GM04504 (cell line): Measurements from ENCODE around the gene SLC16A4.
A peak's percentile ranks its signal among the peaks of the same experiment; 100 is the strongest.

Source experiments
- DNase-seq: peaks from one replicate; pipeline ENCODE4 v3.0.0-alpha.2; 2012; ENCODE audit warnings: low read depth

SLC16A4 gene

DNA sequence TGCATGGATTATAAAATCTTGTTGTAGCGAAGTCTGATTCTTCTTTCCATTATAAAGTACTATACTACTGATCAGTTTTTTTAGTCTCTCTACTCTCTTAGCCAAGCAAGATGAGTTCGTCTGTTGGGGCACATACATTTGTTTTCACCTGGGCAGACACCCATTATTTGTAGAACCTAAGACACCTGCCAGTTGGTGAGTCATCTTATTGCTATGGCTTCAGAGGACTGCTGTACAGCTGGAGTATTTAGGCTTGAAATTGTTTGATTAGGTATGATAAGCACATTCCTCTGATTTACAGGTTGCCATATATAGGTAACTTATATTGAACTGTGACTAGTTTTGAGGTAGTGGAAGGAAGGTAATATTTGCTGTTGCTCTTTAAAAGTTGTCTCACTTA lies 34.4 kb downstream of the SLC16A4 start:
- DNase-seq, result no peak

DNA sequence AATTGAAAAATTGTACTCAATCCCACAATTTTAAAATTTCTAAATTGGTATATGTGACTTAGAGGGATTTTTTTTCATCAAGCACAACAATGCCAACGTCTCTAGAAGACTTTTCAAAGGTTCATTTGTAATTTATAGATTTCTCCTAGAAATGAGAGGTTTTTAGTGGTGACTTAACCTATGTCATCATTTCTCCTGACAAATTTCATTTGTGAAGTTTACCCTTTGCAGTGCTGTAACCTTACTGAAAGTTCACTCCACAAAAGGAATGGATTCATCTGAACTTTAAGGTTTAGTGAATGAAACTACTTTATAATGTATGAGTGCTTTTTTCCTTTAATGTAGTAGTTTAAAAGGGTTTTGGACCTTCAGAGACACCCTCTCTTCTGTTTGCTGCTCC lies 35.5 kb downstream of the SLC16A4 start:
- no peak for DNase-seq

DNA sequence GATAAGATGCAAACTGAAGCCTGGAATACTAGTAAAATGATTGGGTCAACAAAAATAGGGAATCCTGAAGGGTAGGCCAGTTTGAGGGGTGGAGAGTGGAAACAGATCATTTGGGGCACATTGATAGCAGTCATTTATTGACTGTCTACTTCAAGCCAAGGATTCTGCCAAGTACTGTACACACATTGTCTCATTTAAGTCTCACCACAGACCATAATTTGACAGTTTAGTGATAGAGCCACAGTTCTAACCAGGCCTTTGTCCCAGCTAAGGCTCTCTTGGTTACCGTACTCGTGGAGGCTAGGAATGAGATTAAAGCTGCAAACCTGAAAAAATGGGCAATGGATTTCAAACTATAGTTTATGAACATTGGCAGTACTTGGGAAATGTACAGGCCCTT lies 40.5 kb downstream of the SLC16A4 start:
- no peak for DNase-seq

DNA sequence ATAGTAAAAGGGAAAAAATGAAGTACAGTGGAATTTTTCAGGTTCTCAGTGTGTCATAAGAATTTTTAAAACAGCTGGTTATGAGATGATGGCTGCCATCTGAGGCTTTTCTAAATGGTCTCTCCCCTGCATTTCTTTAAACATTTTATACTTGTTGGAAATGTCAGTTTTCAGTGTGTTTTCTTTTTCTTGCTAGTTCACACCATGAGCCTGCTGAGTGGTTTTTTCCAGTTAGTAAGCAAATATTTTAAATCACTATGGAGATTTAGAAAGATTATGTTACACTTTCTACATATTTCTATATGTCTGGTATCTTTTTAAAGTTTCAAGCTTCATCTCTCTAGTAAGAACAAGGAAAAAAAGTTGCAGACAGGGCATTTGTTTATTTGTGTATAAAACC lies 42.1 kb downstream of the SLC16A4 start:
- DNase-seq, result no peak

DNA sequence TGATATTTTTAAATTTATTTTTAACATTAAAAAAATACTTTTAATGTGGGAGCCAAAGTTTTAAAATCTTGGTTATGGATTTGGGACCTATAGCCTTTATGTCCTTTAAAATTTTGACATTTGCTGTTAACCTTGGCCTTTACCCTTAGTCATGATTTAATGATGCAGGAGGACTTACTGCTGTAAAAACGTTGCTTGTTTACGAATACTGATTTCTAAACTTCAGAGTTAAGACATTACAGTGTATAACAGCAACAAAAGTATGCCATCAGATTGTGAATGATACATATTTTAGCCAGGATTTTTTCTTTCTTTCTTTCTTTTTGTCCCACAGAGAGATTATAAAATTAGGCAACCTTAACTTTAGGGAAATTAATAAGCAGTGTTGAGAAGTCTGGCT lies 42.8 kb downstream of the SLC16A4 start:
- no peak for DNase-seq

DNA sequence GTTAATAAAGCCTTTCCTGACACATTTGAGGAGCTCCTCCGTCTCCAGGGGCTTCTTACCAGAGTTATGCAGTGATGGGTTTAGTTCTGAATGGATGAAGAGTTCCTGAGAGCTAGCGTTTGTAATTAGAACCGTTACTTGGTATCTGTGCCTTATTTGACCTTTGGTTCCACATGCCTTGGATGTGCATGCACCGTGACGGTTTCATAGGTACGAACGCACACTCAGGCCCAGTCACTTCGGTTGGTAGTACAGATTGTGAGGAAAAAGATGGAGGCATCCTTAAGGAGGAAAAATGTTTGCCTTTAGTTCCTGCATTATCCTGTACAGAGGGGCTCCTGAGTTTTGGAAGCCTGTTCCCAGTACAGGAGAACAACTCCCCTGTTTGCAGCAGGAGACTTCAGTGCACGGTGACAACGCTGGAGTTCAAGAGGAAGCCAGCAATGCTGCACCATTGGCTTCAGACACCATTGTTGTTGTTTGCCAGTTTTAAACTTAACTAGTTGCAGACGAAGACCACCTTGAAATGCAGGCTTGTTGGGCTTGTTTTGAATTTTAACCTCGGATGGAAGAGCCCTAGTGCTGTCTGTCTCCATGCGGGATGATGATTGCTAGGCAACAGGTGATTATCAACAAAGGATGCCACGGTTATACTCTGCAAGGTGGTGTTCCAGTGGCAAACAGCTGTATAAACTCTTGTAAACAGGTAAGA lies 43.5 kb downstream of the SLC16A4 start:
- DNase-seq, result no peak

DNA sequence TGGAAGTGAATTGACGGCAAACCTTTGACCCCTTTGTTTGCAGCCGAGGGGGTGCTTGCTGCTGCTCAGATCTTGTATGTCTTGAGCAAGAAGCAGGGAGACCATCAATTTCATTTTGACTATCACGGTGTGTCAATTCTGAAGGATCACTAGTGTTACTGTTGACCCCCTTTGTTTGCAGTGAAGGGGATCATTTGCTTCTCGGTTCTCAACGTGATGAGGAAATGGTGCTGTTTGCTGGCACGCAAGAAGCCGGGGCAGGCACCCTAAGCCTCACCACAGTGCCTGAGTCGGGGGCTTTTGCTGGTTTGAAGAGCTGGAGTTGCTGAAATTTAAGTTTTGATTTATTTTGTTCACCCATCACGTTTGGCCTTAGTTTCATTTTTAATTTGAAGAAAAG lies 44.1 kb downstream of the SLC16A4 start:
- DNase-seq, result no peak

DNA sequence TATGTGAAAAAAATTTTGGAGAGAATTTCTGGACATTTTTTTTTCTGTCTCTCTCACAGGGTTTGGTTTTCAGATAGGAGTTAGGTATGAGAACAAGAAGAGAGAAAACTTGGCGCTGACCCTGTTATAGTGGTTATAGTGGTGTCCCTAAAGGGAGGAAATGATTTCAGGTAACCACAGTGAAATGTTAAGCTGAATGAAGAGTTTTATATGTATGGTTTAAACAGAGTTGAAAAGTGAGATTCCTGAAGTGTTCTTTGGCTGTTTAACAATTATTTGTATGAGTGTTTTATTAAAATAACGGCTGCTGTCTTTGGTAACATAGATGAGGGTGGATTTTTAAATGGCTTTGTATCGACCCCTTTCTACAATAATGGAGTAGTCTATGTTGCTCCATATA lies 45.3 kb downstream of the SLC16A4 start:
- no peak for DNase-seq

DNA sequence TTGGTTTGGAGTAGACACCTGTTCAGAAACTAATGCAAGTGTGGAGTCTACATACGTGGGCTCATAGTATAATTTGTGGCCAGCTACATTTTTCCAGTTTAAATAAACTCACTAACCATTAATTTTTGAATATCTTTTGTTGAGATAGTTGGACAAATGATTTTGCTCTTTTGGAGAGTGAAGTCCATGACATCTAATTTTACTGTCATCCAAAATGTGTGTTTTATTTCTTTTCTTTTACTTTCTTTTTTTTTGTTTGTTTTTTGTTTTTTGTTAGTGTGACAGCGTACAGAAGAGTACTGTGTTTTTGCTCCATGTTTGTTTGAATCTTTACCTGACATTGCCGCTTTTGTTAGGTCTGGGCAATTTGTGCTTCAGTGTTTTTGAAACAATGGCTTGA lies 46.7 kb downstream of the SLC16A4 start:
- DNase-seq, result no peak

DNA sequence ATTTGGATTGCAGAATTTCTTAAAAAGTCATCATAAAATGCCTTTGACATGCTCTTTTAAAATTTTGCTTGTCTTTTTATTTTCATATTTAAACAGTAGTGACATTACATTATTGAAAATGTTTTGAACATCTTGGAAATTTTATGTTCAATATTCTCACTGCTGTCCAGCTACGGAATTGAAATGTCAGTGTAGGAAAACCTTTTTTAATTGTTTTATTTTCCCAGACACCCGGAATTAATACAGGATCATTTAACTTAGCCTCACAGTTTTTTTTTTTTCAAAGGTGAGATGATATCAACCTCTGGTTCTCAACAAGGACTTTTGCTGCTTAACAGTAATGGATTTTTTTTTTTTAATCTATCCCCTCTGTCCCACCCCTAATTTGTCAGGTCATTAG lies 47.6 kb downstream of the SLC16A4 start:
- DNase-seq, result no peak

DNA sequence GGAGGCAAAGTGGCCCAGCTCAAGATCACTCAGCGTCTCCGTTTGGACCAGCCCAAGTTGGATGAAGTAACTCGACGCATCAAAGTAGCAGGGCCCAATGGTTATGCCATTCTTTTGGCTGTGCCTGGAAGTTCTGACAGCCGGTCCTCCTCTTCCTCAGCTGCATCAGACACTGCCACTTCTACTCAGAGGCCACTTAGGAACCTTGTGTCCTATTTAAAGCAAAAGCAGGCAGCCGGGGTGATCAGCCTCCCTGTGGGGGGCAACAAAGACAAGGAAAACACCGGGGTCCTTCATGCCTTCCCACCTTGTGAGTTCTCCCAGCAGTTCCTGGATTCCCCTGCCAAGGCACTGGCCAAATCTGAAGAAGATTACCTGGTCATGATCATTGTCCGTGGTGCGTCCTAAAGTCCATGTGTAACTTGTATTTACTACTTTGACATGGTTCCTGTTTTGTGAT lies 48.9 kb downstream of the SLC16A4 start:
- DNase-seq, result no peak

DNA sequence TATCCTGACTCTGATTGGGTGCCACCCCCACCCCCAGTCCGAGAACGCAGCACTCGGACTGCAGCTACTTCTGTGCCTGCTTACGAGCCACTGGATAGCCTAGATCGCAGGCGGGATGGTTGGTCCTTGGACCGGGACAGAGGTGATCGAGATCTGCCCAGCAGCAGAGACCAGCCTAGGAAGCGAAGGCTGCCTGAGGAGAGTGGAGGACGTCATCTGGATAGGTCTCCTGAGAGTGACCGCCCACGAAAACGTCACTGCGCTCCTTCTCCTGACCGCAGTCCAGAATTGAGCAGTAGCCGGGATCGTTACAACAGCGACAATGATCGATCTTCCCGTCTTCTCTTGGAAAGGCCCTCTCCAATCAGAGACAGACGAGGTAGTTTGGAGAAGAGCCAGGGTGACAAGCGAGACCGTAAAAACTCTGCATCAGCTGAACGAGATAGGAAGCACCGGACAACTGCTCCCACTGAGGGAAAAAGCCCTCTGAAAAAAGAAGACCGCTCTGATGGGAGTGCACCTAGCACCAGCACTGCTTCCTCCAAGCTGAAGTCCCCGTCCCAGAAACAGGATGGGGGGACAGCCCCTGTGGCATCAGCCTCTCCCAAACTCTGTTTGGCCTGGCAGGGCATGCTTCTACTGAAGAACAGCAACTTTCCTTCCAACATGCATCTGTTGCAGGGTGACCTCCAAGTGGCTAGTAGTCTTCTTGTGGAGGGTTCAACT lies 49.5 kb downstream of the SLC16A4 start:
- no peak for DNase-seq

DNA sequence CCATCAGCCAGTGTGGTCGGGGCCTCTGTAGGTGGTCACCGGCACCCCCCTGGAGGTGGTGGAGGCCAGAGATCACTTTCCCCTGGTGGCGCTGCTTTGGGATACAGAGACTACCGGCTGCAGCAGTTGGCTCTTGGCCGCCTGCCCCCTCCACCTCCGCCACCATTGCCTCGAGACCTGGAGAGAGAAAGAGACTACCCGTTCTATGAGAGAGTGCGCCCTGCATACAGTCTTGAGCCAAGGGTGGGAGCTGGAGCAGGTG lies 50.7 kb downstream of the SLC16A4 start:
- DNase-seq, result no peak

DNA sequence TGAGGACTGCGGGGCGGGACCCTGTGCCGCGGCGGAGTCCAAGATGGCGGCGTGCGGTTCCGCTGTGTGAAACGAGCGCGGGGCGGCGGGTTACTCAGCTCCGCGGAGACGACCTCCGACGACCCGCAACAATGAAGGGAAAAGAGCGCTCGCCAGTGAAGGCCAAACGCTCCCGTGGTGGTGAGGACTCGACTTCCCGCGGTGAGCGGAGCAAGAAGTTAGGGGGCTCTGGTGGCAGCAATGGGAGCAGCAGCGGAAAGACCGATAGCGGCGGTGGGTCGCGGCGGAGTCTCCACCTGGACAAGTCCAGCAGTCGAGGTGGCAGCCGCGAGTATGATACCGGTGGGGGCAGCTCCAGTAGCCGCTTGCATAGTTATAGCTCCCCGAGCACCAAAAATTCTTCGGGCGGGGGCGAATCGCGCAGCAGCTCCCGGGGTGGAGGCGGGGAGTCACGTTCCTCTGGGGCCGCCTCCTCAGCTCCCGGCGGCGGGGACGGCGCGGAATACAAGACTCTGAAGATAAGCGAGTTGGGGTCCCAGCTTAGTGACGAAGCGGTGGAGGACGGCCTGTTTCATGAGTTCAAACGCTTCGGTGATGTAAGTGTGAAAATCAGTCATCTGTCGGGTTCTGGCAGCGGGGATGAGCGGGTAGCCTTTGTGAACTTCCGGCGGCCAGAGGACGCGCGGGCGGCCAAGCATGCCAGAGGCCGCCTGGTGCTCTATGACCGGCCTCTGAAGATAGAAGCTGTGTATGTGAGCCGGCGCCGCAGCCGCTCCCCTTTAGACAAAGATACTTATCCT lies 51.2 kb downstream of the SLC16A4 start:
- peak; percentile 18 for DNase-seq

DNA sequence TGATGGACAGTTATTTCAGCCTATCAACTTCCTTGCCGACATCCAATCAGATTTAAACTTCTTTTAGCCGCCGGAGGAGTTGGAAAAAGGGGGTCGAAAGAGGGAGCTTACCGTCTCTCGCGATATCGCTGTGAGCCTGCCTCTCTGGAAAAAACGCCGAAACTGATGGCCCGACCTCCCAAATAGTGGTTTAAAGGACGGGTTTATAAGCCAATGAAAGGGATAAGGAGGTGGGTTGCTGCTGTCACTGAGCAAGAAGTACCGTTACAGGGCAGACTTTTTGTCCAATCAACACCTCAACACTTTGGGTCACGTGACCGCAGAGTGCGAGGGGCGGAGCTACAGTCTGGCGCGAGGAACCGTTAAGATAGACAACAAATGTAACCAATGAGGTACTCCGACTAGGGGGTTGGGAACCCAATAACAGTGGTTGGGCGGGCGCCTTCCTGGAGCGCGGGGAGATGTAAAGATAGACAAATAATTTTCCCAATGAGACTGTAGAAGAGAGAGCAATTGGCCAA lies 51.9 kb downstream of the SLC16A4 start, which contains the start of gene RBM15:
RBM15 (plus strand) TSS at position 492 of the 521 bp plus-strand sequence; CDS start at position 521, 29 bp downstream.
- DNase-seq, result peak; percentile 100

DNA sequence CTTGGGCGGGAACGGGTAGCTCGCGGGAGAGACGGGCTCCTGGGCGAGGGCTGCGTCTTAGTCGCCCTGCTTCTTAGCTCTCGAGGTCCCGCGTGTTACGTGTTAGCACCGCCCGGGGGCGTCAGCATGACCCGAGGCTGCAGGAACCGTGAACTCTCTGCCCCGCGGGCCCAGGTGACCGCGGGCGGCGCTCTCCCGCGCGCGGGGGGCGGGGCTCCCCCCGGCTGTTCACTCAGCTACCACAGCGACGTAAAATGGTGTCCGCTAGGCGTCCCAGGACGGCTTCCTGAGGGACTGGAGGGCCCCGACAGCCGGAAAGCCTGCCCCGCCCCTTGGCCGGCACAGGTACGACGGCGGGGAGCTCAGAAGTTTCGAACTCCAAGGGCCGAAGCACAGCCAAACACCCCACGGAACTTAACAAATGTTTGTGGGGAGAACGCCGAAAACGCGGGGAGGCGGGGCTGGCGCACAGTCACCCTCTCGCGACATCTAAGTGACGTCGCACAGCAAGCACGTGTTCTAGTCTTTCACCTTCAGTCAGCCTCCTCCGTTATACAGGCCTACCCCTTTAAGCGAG lies 52.4 kb downstream of the SLC16A4 start:
- peak; percentile 77 for DNase-seq

DNA sequence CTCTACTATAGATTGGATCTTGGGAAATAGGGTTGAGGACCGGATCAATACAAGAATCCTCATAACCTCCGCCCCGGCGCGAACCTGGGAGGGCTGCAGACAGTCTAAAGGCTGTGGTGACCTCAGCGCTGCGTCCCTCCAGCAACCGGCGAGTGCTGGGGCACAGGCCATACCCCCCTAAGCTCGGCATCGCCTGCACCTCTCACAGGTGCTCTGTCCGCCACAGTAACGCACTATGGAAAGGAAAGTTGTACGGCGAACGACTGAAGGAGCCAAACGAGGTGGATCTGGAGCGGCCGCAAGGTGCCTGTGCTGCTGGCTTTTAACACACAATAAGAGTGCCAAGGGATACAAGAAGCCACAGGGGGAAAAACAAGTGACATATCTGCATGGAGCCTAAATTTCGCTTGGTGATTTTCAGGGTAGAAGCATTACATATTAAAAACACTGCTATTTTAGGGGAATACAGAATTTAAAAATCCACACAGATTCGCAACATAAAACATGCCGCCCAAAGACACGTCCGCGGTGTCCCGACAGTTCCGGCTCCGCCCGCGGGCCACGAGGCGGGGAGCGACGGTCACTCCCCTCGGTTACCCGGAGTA lies 53.0 kb downstream of the SLC16A4 start:
- DNase-seq, result no peak

DNA sequence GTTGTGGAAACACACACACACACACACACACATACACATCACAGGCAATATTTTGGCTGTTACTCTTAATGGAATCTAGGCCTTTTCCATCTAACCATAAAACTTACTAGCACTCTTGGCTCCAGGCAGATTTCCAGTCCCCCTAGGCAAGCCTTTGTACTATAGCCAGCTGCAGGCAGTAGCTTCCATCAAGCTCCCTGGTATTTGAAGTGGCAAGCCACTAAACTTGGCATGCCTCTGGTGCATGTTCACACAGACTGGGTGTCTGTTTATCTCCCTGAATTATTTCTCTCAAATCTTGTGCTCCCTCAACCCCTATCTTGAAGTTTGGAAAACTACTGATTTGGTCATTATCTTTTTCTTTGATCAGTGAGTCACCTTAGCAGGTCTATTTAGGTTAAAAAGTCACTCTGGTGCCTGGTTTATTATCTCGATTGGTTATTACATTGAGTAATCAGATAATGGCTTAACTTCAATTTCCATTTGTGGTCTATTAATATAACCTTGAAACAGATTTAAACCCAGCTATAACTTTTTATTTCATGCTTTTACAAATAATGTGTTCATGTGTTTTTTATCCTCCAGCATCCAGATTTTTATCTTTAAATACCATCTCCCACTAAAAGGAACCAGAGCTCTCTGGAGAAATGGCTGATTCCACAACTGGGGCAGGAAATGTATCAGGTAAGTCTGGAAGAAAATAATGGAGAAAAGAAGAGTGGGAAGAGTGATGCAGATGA lies 54.4 kb downstream of the SLC16A4 start:
- peak; percentile 25 for DNase-seq

DNA sequence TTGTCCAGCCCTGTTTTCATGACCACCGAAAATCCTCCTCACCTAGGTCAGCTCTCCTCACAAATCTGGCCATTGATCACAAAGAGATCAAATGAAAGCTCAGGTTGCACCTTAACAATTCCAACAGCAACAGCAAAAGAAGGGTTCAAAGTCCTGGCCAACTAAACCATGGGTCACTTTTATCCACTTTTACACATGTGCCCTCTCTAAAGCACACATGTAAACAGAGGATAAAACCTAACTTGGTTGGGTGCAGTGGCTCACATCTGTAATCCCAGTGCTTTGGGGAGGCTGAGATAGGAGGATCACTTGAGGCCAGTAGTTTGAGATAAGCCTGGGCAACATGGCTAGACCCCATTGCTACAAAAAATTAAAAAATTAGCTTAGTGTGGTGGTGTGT lies 55.6 kb downstream of the SLC16A4 start:
- no peak for DNase-seq

DNA sequence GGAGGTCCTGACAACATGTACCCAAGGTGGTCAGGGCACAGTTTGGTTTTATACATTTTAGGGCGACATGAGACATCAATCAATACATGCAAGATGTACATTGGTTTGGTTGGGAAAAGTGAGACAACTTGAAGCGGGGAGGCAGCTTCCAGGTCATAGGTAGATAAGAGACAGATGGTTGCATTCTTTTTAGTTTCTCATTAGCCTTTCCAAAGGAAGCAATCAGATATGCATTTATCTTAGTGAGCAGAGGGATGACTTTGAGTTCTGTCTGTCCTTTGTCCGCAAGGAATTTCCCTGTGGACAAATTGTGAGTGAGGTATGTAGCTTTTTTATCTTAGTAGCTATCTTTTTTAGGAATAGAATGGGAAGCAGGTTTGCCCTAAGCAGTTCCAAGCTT lies 62.1 kb downstream of the SLC16A4 start:
- no peak for DNase-seq

DNA sequence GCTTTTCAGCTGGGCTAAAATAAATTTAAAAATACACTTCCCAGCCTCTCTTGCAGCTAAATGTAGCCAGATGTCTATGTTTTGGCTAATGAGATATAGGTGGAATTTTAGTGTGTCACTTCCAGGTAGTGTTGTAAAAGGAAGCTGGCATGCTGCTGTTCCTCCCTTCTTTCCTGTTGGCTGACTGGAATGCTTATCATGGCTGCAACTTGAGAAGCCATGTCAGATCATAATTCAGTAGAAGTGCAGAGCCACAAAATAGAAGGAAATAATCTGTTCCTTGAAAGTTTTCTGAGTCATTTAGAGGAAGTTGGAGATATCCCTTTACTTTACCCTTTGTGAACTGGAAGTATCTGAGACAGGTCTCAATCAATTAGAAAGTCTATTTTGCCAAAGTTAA lies 62.6 kb downstream of the SLC16A4 start:
- DNase-seq, result no peak
